Stimulated activated naive CD4-positive, alpha-beta T cell treated with Interleukin-2 at 50 U/mL for 16 hours (primary cell): ENCODE data around the gene CUL5.

Experiments
- DNase-seq: peaks from one replicate; lab custom pipeline; 2025; lab: John Stamatoyannopoulos, UW

Gene CUL5

GRCh38 chr11:108008656-108009496 is at the start of gene CUL5:
Gene CUL5 (plus strand): TSS chr11:108008898. CDS start chr11:108009349, 451 bp downstream.
- peak; percentile 85 for DNase-seq

GRCh38 chr11:107961480-107961879 is 47.2 kb upstream of the CUL5 start:
- DNase-seq: no peak

GRCh38 chr11:107962181-107962580 is 46.5 kb upstream of the CUL5 start:
- no peak for DNase-seq

GRCh38 chr11:107963091-107963490 is 45.6 kb upstream of the CUL5 start:
- DNase-seq: no peak

- no peak for DNase-seq
Observed at GRCh38 chr11:107969219-107969618, 39.5 kb upstream of the CUL5 start.

GRCh38 chr11:107970049-107970448 is 38.6 kb upstream of the CUL5 start:
- DNase-seq: no peak

GRCh38 chr11:107973641-107974040 is 35.1 kb upstream of the CUL5 start:
- DNase-seq: no peak

GRCh38 chr11:107988397-107989158 is 20.1 kb upstream of the CUL5 start:
- DNase-seq: no peak

GRCh38 chr11:107991868-107992414 is 16.8 kb upstream of the CUL5 start:
- no peak for DNase-seq

GRCh38 chr11:107996006-107996776 is 12.5 kb upstream of the CUL5 start:
- no peak for DNase-seq

- no peak for DNase-seq
Observed at GRCh38 chr11:107998761-107999160, 9.9 kb upstream of the CUL5 start.

GRCh38 chr11:107999759-108000455 is 8.8 kb upstream of the CUL5 start:
- no peak for DNase-seq

GRCh38 chr11:108002476-108002875 is 6.2 kb upstream of the CUL5 start:
- DNase-seq: no peak

GRCh38 chr11:108003623-108004022 is 5.1 kb upstream of the CUL5 start:
- DNase-seq: no peak

GRCh38 chr11:108007819-108008218 is 879 bp upstream of the CUL5 start:
- DNase-seq: no peak

GRCh38 chr11:108009497-108010370 is 1.0 kb downstream of the CUL5 start:
- no peak for DNase-seq

GRCh38 chr11:108012139-108012725 is 3.5 kb downstream of the CUL5 start:
- DNase-seq: no peak

- no peak for DNase-seq
Observed at GRCh38 chr11:108016647-108017046, 7.9 kb downstream of the CUL5 start.

GRCh38 chr11:108018708-108019107 is 10.0 kb downstream of the CUL5 start:
- no peak for DNase-seq

- no peak for DNase-seq
Observed at GRCh38 chr11:108019870-108020540, 11.3 kb downstream of the CUL5 start.
